Diencephalon (tissue), 1 donor: ENCODE results near the gene PRMT5. TPM values are rescaled to one million over a fixed set of nuclear protein-coding genes. Genes with fewer than 3 reads are reported as not detected.

Experiments used
- total RNA-seq: library from RNA; depleted of rRNA; stranded (reverse); fragments of >200 nt; gene quantifications from one replicate; pipeline ENCODE4 v1.2.3, GENCODE V29; 2014

Gene PRMT5
- total RNA-seq: 66.4 TPM

GRCh38 chr14:22929104-22929960 is at the start of gene PRMT5:
PRMT5 (minus strand) TSS chr14:22929376; CDS start chr14:22929361, 15 bp downstream.

GRCh38 chr14:22918804-22919600 is 10.2 kb downstream of the PRMT5 start, which contains the start of gene RBM23:
RBM23 (minus strand) TSS chr14:22919149.

GRCh38 chr14:22883173-22883976 is 45.8 kb downstream of the PRMT5 start, which contains the start of gene REM2:
REM2 (plus strand) TSS chr14:22883222; CDS start chr14:22883288, 66 bp downstream.

GRCh38 chr14:22871224-22872032 is 57.7 kb downstream of the PRMT5 start, which contains the start of gene LRP10:
LRP10 (plus strand) TSS chr14:22871740; CDS start chr14:22872304, 564 bp downstream.

Other genes with a start within 250 kb of the PRMT5 start
- gene OXA1L, start 162.7 kb downstream of the PRMT5 start, total RNA-seq: 43.8 TPM
- 5.3 TPM for gene SLC7A7, start 113.9 kb downstream of the PRMT5 start, total RNA-seq
- gene MRPL52, start 99.5 kb downstream of the PRMT5 start, total RNA-seq: 35.3 TPM
- 14.3 TPM for gene MMP14, start 92.8 kb downstream of the PRMT5 start, total RNA-seq
- 7.8 TPM for gene LRP10, start 57.6 kb downstream of the PRMT5 start, total RNA-seq
- gene REM2, start 46.2 kb downstream of the PRMT5 start, total RNA-seq: 5.5 TPM
- gene RBM23, start 10.2 kb downstream of the PRMT5 start, total RNA-seq: 69.9 TPM
- gene HAUS4, start 27.7 kb upstream of the PRMT5 start, total RNA-seq: 25.8 TPM
- gene AJUBA, start 53.2 kb upstream of the PRMT5 start, total RNA-seq: 7.2 TPM
- 3.5 TPM for gene C14orf93, start 80.8 kb upstream of the PRMT5 start, total RNA-seq
- 156 TPM for gene PSMB5, start 105.5 kb upstream of the PRMT5 start, total RNA-seq
- not detected for gene PSMB11, start 112.8 kb upstream of the PRMT5 start, total RNA-seq
- 14.1 TPM for gene CDH24, start 128.1 kb upstream of the PRMT5 start, total RNA-seq
- 91.8 TPM for gene ACIN1, start 165.8 kb upstream of the PRMT5 start, total RNA-seq
- gene C14orf119, start 166.1 kb upstream of the PRMT5 start, total RNA-seq: 22.1 TPM
- not detected for gene CIROP, start 175.6 kb upstream of the PRMT5 start, total RNA-seq
- not detected for gene CEBPE, start 189.9 kb upstream of the PRMT5 start, total RNA-seq